Large intestine (tissue), 3 donors: ENCODE data around the gene GNG13. TPM values are rescaled to one million over a fixed set of nuclear protein-coding genes. Genes with fewer than 3 reads are reported as not detected.
"Not testable (repeated sequence)": the region's sequence is repeated elsewhere in the genome, so short reads cannot be mapped to it uniquely, and the experiment has no call there.

Experiments
- DNase-seq, 2 donors: peaks; one replicate each; pipeline versions ENCODE4 v3.0.0 to v3.0.0-alpha.2; 2013
- H3K27ac ChIP-seq: one replicate; pipeline ENCODE4 v1.5.1; 2013; ENCODE audit warnings: low read length
- H3K27me3 ChIP-seq: 2 replicates; pipeline ENCODE4 v1.6.1; 2013; ENCODE audit warnings: low read length; ENCODE audit not compliant: control insufficient read depth, insufficient read depth
- H3K36me3 ChIP-seq: 2 replicates; pipeline ENCODE4 v1.6.1; 2013; ENCODE audit warnings: low read length; ENCODE audit not compliant: control insufficient read depth, insufficient read depth
- H3K4me1 ChIP-seq: one replicate; pipeline ENCODE4 v1.6.1; 2013; ENCODE audit warnings: low read length; ENCODE audit not compliant: control insufficient read depth, insufficient read depth
- H3K4me3 ChIP-seq: one replicate; pipeline ENCODE4 v1.5.1; 2013; ENCODE audit warnings: low read length
- H3K9me3 ChIP-seq: one replicate; pipeline ENCODE4 v1.6.1; 2013; ENCODE audit warnings: mild to moderate bottlenecking, low read depth, low read length, moderate library complexity; ENCODE audit not compliant: control insufficient read depth
- WGBS: methylation state at CpG from one replicate; pipeline ENCODE4 v1.1.5; 2013; ENCODE audit warnings: low lambda C conversion rate; ENCODE audit not compliant: insufficient coverage; 5-methylcytosine and 5-hydroxymethylcytosine counted together
- polyA plus RNA-seq: library from polyadenylated mRNA; unstranded; fragments of 120-200 nt; gene quantifications from one replicate; pipeline ENCODE4 v1.2.1, GENCODE V29; 2013

GNG13 gene
- polyA plus RNA-seq, 1 donor, result 0.81 TPM

- H3K4me1 ChIP-seq, result no peaks in the 10 kb centered on the region
- no peaks in the 10 kb centered on the region for H3K36me3 ChIP-seq
- peaks cover 17% of the 10 kb centered on the region for H3K27me3 ChIP-seq
- H3K4me3 ChIP-seq, result no peak overlapping the region
- H3K27ac ChIP-seq, result no peak overlapping the region
- no peak for DNase-seq
- peaks cover 6% of the 10 kb centered on the region for H3K9me3 ChIP-seq
- WGBS, result no CpG with 5 or more reads among the region's 21 CpGs
Observed at GRCh38 chr16:822174-822908, 21.8 kb upstream of the GNG13 start.

- Histone ChIP-seq H3K4me3 (no peak overlapping the region), H3K27me3 (peaks cover 23% of the 10 kb centered on the region), H3K36me3 (no peaks in the 10 kb centered on the region), H3K27ac (no peak overlapping the region), H3K9me3 (peaks cover 11% of the 10 kb centered on the region), H3K4me1 (no peaks in the 10 kb centered on the region)
- WGBS, result no CpG with 5 or more reads among the region's 13 CpGs
- no peak for DNase-seq
Observed at GRCh38 chr16:821751-822150, 21.2 kb upstream of the GNG13 start.

GRCh38 chr16:820748-821147 is 20.2 kb upstream of the GNG13 start:
- no peak overlapping the region for H3K4me3 ChIP-seq
- H3K27me3 ChIP-seq, result peaks cover 30% of the 10 kb centered on the region
- 60% methylated on average over 2 of the region's 12 CpGs for WGBS
- no peaks in the 10 kb centered on the region for H3K4me1 ChIP-seq
- no peak overlapping the region for H3K27ac ChIP-seq
- no peak for DNase-seq
- H3K36me3 ChIP-seq, result no peaks in the 10 kb centered on the region
- peaks cover 12% of the 10 kb centered on the region for H3K9me3 ChIP-seq

GRCh38 chr16:820044-820408 is 19.5 kb upstream of the GNG13 start:
- H3K4me1 ChIP-seq, H3K36me3 ChIP-seq, H3K4me3 ChIP-seq, H3K27ac ChIP-seq, DNase-seq: not testable (repeated sequence)
- WGBS, result no CpG with 5 or more reads among the region's 10 CpGs
- Histone ChIP-seq H3K9me3 (peaks cover 12% of the 10 kb centered on the region), H3K27me3 (peaks cover 32% of the 10 kb centered on the region)

GRCh38 chr16:819336-820043 is 19.0 kb upstream of the GNG13 start:
- no peaks in the 10 kb centered on the region for H3K36me3 ChIP-seq
- WGBS, result no CpG with 5 or more reads among the region's 23 CpGs
- H3K9me3 ChIP-seq, result peaks cover 10% of the 10 kb centered on the region
- peaks cover 38% of the 10 kb centered on the region for H3K27me3 ChIP-seq
- no peak overlapping the region for H3K27ac ChIP-seq
- no peak overlapping the region for H3K4me3 ChIP-seq
- H3K4me1 ChIP-seq, result no peaks in the 10 kb centered on the region
- no peak for DNase-seq

- Histone ChIP-seq H3K9me3 (peaks cover 6% of the 10 kb centered on the region), H3K4me1 (no peaks in the 10 kb centered on the region), H3K27me3 (peaks cover 47% of the 10 kb centered on the region), H3K4me3 (no peak overlapping the region), H3K36me3 (no peaks in the 10 kb centered on the region), H3K27ac (no peak overlapping the region)
- no peak for DNase-seq
- 67% methylated on average over 1 of the region's 2 CpGs for WGBS
Observed at GRCh38 chr16:818592-818991, 18.1 kb upstream of the GNG13 start.

- H3K9me3 ChIP-seq, result peaks cover 7% of the 10 kb centered on the region
- no CpG with 5 or more reads among the region's 8 CpGs for WGBS
- no peak for DNase-seq
- H3K4me1 ChIP-seq, result no peaks in the 10 kb centered on the region
- H3K27ac ChIP-seq, result no peak overlapping the region
- H3K36me3 ChIP-seq, result no peaks in the 10 kb centered on the region
- no peak overlapping the region for H3K4me3 ChIP-seq
- peaks cover 50% of the 10 kb centered on the region for H3K27me3 ChIP-seq
Observed at GRCh38 chr16:818132-818531, 17.6 kb upstream of the GNG13 start.

GRCh38 chr16:817001-817906 is 16.7 kb upstream of the GNG13 start:
- WGBS, result no CpG with 5 or more reads among the region's 71 CpGs
- H3K4me1 ChIP-seq, result no peaks in the 10 kb centered on the region
- peaks cover 10% of the 10 kb centered on the region for H3K9me3 ChIP-seq
- no peaks in the 10 kb centered on the region for H3K36me3 ChIP-seq
- H3K27me3 ChIP-seq, result peaks cover 58% of the 10 kb centered on the region
- H3K4me3 ChIP-seq, result no peak overlapping the region
- no peak for DNase-seq
- no peak overlapping the region for H3K27ac ChIP-seq

GRCh38 chr16:815861-816260 is 15.3 kb upstream of the GNG13 start:
- Histone ChIP-seq H3K4me1 (no peaks in the 10 kb centered on the region), H3K36me3 (no peaks in the 10 kb centered on the region), H3K27ac (no peak overlapping the region), H3K27me3 (peaks cover 64% of the 10 kb centered on the region), H3K4me3 (no peak overlapping the region), H3K9me3 (peaks cover 14% of the 10 kb centered on the region)
- 100% methylated on average over 1 of the region's 15 CpGs for WGBS
- DNase-seq, result no peak

- DNase-seq, result no peak
- peaks cover 14% of the 10 kb centered on the region for H3K9me3 ChIP-seq
- no CpG with 5 or more reads among the region's 9 CpGs for WGBS
- H3K27ac ChIP-seq, result no peak overlapping the region
- H3K27me3 ChIP-seq, result peaks cover 64% of the 10 kb centered on the region
- no peaks in the 10 kb centered on the region for H3K36me3 ChIP-seq
- no peaks in the 10 kb centered on the region for H3K4me1 ChIP-seq
- H3K4me3 ChIP-seq, result no peak overlapping the region
Observed at GRCh38 chr16:814974-815373, 14.4 kb upstream of the GNG13 start.
